ENCODE results near the gene ARL3.

DNA sequence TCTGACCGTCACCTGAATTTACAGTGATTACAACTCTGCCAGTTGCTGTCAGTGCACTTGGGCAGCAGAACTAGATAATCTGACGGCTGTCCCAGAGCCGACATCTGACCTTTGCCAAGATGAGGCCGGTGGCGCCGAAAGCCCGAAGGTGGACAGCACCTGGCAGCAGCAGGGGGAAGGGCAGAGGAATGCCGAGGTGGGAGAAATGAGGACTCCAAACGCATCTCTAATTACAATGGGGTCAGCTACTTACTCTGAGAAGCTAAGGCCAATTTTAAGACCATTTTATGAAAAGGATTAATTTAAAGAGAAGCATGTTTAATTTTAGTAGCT lies 36.2 kb downstream of the ARL3 start:
- TF ChIP-seq CTCF (IDR thresholded peaks at IDR 0.05) (no peak), POLR2A (IDR thresholded peaks at IDR 0.05) (no peak), POLR2AphosphoS5 (IDR thresholded peaks at IDR 0.05) (no peak)

Measured in sigmoid colon (tissue), 4 donors.